Thyroid gland (tissue), 4 donors: ENCODE measurements around the gene ABLIM1.

Experiments used
- CTCF ChIP-seq, 6 experiments: fragments of 200-600 bp in 3 of 6; fragments of 450-650 bp in 3 of 6; sonication (generic) in 3 of 6; IDR thresholded peaks; one replicate each; pipeline ENCODE4 v1.5.1; 2016 to 2019; ENCODE audit warnings: antibody characterized with exemption in 6 of 6, mild to moderate bottlenecking in 2 of 6, inconsistent platforms in 1 of 6, moderate library complexity in 1 of 6
- POLR2A ChIP-seq, 2 donors: fragments of 450-650 bp; IDR thresholded peaks; one replicate each; pipeline ENCODE4 v1.6.1; 2017; ENCODE audit warnings: antibody characterized with exemption in 2 of 2, mild to moderate bottlenecking in 2 of 2, moderate library complexity in 1 of 2

DNA sequence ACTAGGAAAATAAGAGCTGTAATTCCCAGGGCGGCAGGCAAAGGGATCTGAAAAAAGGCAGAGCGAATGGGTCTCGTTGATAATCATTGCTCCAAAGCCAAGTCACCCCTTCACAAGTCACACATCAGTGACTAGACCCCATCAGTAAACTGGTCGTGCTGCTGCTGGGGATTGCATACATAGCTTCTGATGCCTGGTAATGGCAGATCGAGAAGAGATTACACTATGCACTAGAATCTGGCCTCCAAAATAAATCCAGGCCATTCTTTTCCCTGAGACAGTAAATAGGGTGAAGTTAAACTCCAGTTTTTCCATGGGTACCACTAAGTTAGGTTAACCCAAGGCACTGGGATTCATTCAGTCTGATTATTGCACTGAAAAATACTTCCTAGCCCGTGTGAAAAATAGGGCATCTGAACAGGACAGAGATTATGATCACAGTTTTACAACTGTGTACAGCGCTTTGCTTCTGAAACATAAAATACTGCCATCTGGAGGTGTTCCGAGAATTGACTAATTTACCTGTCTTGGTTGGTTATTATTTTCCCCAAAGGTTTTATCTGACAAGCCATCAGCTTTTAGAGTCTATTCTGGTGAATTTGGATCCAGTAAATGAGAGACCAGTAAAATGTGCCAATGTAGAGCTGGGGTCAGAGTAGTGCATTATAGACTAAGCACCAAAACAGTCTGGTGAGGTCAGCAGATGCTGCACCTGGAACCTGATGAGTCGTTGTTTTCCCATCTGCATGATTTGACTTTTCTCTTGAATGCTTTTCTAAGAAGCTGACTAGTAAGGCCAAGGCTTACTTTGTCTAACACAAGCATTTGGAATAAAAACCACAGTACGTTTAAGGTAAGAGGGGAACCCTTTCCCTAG, 170.9 kb downstream of the ABLIM1 start:
- TF ChIP-seq CTCF (IDR thresholded peaks at IDR 0.05), result peak in 2 of 6 experiments; percentile 6 to 29
- peak in 1 of 2 donors; percentile 45 for TF ChIP-seq POLR2A (IDR thresholded peaks at IDR 0.05)
